ENCODE measurements around the gene NEK6.

The NEK6 gene

DNA sequence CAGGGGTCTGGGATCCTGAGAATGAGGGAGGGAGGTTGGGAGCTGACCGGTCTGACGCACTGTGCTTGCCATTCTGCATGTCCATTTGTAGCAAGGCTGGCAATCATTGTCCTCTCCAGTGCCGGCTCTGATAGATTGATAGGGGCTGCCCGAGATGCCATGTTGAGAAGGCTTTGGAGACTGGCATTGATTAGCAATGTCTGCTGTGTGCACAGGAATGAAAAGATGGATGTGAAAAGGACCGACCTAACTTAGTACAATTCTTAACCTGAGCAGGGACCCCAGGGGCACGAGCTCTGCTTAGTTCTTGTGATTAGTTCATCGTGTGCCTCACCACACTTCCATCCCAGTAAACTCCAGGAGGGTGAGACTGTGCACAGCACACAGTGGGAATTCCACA, 17.0 kb downstream of the NEK6 start:
- Histone ChIP-seq H3K27me3 (ENCODE audit: insufficient read depth, low read length, poor library complexity) (no peaks in the 10 kb centered on the region), H3K9ac (ENCODE audit: low read depth, low read length) (no peak overlapping the region), H3K4me2 (ENCODE audit: insufficient read depth, low read length) (no peak overlapping the region), H3K4me1 (ENCODE audit: insufficient read depth, low read length) (no peaks in the 10 kb centered on the region), H2AFZ (ENCODE audit: low read depth, low read length) (no peak overlapping the region), H3K9me3 (ENCODE audit: insufficient read depth, low read length, severe bottlenecking) (no peaks in the 10 kb centered on the region), H3K27ac (ENCODE audit: low read length) (no peak overlapping the region), H4K20me1 (ENCODE audit: insufficient read depth, low read length) (no peaks in the 10 kb centered on the region), H3K36me3 (ENCODE audit: insufficient read depth, low read length) (no peaks in the 10 kb centered on the region), H3K79me2 (ENCODE audit: insufficient read depth, low read length) (no peaks in the 10 kb centered on the region), H3K4me3 (ENCODE audit: low read depth in 1 of 2, low read length in 2 of 2) (no peak overlapping the region)
- DNase-seq (no peak), ATAC-seq (ENCODE audit: insufficient read depth, low read depth) (no peak)
- TF ChIP-seq, protein P1, sequence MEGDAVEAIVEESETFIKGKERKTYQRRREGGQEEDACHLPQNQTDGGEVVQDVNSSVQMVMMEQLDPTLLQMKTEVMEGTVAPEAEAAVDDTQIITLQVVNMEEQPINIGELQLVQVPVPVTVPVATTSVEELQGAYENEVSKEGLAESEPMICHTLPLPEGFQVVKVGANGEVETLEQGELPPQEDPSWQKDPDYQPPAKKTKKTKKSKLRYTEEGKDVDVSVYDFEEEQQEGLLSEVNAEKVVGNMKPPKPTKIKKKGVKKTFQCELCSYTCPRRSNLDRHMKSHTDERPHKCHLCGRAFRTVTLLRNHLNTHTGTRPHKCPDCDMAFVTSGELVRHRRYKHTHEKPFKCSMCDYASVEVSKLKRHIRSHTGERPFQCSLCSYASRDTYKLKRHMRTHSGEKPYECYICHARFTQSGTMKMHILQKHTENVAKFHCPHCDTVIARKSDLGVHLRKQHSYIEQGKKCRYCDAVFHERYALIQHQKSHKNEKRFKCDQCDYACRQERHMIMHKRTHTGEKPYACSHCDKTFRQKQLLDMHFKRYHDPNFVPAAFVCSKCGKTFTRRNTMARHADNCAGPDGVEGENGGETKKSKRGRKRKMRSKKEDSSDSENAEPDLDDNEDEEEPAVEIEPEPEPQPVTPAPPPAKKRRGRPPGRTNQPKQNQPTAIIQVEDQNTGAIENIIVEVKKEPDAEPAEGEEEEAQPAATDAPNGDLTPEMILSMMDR (IDR thresholded peaks at IDR 0.05; ENCODE audit: borderline replicate concordance, extremely low read depth, low read length, poor library complexity, severe bottlenecking) = no peak
- no peak for TF ChIP-seq EZH2 (IDR thresholded peaks at IDR 0.05; ENCODE audit: borderline replicate concordance, low read depth, low read length, severe bottlenecking)

DNA sequence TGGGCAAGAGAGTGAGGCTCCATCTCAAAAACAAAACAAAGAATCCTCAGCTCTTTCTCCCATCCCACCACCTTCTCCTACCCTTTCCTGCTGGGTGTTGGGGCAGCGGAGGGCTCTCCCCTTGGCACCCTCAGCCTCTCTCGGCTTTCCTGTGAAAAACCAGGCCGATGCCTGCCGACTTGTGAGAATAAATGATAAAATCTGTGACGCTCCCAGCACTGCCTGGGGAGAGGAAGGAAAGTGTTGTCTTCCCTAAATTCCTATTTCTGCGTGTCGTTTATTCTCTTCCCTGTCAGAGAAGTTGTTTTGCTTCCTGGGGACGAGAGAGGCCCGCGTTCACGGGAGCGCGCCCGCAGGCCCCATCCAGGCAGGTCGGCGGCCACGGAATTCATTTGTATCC, 19.7 kb downstream of the NEK6 start:
- ATAC-seq (ENCODE audit: insufficient read depth, low read depth) (no peak), DNase-seq (no peak)
- H3K79me2 ChIP-seq (ENCODE audit: insufficient read depth, low read length) = no peaks in the 10 kb centered on the region

DNA sequence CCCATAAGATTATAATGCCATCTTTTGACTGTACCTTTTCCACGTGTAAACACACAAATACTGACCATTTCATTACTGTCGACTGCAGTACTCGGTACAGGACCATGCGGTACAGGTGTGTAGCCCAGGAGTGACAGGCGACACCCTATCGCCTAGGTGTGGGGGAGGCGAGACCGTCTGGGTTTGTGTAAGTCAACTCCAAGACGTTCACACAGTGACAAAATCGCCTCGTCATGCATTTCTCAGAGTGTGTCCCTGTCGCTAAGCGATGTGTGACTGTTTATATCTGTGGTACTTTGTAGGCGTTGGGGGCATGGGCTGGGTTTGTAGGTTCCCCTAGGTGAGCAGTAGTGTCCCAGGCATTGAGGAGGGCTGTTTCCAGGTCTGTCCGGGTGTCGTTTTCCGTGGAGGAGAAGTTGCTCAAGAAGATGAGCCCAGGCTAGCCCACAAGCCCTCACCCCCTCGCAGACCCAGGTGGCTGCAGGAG, 20.3 kb downstream of the NEK6 start:
- Histone ChIP-seq H3K27me3 (ENCODE audit: insufficient read depth, low read length, poor library complexity) (no peaks in the 10 kb centered on the region), H3K27ac (ENCODE audit: low read length) (no peak overlapping the region), H3K4me2 (ENCODE audit: insufficient read depth, low read length) (no peak overlapping the region), H4K20me1 (ENCODE audit: insufficient read depth, low read length) (no peaks in the 10 kb centered on the region), H3K79me2 (ENCODE audit: insufficient read depth, low read length) (no peaks in the 10 kb centered on the region), H3K36me3 (ENCODE audit: insufficient read depth, low read length) (no peaks in the 10 kb centered on the region), H3K9ac (ENCODE audit: low read depth, low read length) (no peak overlapping the region), H3K9me3 (ENCODE audit: insufficient read depth, low read length, severe bottlenecking) (no peaks in the 10 kb centered on the region), H3K4me3 (ENCODE audit: low read depth in 1 of 2, low read length in 2 of 2) (no peak overlapping the region), H3K4me1 (ENCODE audit: insufficient read depth, low read length) (no peaks in the 10 kb centered on the region), H2AFZ (ENCODE audit: low read depth, low read length) (no peak overlapping the region)
- DNase-seq (no peak), ATAC-seq (ENCODE audit: insufficient read depth, low read depth) (no peak)
- TF ChIP-seq EZH2 (IDR thresholded peaks at IDR 0.05; ENCODE audit: borderline replicate concordance, low read depth, low read length, severe bottlenecking) = no peak
- TF ChIP-seq, protein P1 (IDR thresholded peaks at IDR 0.05; ENCODE audit: borderline replicate concordance, extremely low read depth, low read length, poor library complexity, severe bottlenecking) = no peak

More for the DNA sequence above, 19.7 kb downstream of the NEK6 start:
- Histone ChIP-seq H2AFZ (ENCODE audit: low read depth, low read length) (no peak overlapping the region), H3K36me3 (ENCODE audit: insufficient read depth, low read length) (no peaks in the 10 kb centered on the region), H3K9ac (ENCODE audit: low read depth, low read length) (no peak overlapping the region), H3K27me3 (ENCODE audit: insufficient read depth, low read length, poor library complexity) (no peaks in the 10 kb centered on the region), H3K9me3 (ENCODE audit: insufficient read depth, low read length, severe bottlenecking) (no peaks in the 10 kb centered on the region), H3K27ac (ENCODE audit: low read length) (no peak overlapping the region), H3K4me2 (ENCODE audit: insufficient read depth, low read length) (no peak overlapping the region), H3K4me3 (ENCODE audit: low read depth in 1 of 2, low read length in 2 of 2) (no peak overlapping the region), H4K20me1 (ENCODE audit: insufficient read depth, low read length) (no peaks in the 10 kb centered on the region), H3K4me1 (ENCODE audit: insufficient read depth, low read length) (no peaks in the 10 kb centered on the region)
- TF ChIP-seq, protein P1 (IDR thresholded peaks at IDR 0.05; ENCODE audit: borderline replicate concordance, extremely low read depth, low read length, poor library complexity, severe bottlenecking) = no peak
- no peak for TF ChIP-seq EZH2 (IDR thresholded peaks at IDR 0.05; ENCODE audit: borderline replicate concordance, low read depth, low read length, severe bottlenecking)
